NOMO-1 treated with dmso at 0.1 percent for 144 hours (cell line): ENCODE results near the gene DLG2.

Experiments used
- DNase-seq: peaks from one replicate; lab custom pipeline; 2025; ENCODE audit not compliant: unreplicated experiment; lab: John Stamatoyannopoulos, UW

Gene DLG2

DNA sequence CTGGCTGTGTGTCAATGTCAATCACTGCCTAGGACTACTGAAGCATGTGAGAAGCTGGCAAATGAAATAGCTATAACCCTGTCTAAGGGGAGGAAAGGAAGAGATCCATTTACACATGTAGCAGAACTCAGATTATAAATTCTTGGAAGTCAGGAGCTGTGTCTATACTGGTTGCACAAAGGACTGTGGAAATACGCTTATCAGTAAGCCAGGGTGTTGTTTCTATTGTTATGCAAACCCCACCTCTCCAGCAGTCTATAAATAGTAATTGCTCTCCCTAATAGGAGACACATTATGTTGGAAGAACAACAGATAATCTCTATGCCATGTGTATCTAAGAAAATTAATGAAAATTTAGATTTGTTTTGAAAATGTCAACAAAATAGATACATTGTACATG is 1647.6 kb downstream of the DLG2 start:
- DNase-seq: no peak

DNA sequence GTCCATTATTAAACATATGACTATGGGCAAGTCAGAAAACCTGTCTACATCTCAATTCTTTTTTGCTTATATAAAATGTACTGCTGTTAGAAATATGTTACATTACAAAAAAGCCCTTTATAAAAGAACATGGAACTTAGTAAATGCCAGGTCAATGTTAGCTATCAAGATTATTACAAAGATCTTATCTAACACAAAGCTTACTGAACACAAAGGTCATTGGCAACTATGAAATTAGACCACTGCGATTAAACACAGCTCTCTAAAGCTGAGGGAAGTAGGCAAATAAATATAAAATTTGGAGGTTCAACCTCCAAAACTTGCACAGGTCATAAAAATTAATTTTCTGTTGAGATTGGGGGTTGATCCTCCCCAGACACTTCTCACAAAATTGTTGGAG is 1648.2 kb downstream of the DLG2 start:
- no peak for DNase-seq

DNA sequence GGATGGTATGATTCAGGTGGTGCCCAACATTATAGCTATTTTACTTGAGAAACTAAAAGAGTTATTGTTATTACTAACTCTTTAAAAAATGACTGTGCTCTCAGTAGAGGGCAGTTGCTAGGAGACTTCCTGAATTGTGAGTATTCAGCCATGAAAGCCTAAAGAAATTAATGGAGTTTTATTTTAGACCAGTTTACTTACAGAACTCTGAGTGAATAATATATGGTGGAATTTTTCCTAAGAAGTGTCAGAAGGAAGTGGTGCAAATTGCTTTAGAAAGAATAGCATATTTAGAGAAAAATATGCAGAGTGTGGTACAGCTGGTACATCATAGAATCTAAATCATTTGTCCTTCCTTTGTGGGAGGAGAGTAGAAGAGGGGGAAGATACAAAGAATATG is 1651.1 kb downstream of the DLG2 start:
- no peak for DNase-seq

DNA sequence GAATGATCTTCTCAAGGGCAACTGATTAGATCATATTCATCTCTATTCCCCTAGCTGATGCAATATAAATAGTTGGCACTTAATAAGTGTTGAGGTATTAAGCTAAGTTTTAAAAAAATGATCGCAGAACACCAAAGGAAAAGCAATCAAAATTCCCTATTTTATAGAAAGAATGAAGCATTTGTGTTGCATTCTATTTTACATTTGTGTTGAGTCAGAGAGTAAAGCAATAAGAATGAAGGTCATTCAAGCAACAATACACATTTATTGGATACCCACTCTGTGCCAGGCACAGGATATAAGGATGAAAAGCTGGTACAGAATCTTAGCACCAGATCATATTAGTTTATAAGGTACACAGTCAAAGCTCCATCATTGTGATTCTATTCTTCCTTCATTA is 1654.6 kb downstream of the DLG2 start:
- DNase-seq: no peak

DNA sequence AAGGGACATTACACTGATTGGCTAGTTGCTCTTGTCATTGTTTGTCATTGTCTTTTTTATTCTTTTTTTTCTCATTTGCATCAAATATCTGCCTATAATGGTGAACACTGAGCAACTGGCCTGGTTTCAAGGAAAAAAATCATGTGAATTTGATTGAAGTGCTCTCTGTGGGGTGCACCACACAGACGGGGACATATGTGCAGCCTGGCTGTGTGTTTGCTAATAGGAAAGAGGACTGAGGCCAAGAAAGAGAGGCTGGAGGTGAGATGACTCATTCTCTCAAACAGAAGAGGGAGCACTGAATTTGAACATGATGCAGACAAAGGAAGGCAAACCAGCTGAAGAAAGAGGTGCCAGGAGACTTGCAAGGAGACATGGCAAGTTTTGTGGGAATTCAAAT is 1656.1 kb downstream of the DLG2 start:
- DNase-seq: no peak

DNA sequence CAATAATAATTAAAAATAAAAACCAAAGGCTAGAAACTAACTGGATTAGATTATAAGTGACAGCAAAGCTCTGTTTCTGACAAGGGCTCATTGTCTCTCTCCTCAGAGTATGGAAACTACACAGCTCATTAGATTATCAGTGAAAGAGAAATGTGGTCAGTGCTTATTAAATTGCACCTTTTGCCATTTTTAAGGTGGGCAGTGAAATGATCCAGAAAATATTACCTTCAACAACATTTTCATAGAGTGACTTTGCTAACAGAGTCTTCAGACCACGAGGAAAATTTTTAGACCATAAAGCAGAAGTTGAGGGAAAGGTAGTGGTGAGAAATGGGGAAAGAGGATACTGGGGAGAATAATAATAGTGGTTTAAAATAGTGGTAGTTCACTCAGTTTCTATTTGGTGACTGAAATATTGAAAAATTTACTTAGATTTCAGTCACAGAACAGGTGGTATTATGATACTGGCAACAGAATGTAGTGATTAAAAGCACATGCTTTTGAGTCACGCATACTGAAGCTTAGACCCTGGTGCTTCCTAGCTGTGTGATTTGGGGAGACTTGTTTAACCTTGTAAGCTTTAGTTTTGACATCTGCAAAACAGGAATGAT is 1657.0 kb downstream of the DLG2 start:
- no peak for DNase-seq

DNA sequence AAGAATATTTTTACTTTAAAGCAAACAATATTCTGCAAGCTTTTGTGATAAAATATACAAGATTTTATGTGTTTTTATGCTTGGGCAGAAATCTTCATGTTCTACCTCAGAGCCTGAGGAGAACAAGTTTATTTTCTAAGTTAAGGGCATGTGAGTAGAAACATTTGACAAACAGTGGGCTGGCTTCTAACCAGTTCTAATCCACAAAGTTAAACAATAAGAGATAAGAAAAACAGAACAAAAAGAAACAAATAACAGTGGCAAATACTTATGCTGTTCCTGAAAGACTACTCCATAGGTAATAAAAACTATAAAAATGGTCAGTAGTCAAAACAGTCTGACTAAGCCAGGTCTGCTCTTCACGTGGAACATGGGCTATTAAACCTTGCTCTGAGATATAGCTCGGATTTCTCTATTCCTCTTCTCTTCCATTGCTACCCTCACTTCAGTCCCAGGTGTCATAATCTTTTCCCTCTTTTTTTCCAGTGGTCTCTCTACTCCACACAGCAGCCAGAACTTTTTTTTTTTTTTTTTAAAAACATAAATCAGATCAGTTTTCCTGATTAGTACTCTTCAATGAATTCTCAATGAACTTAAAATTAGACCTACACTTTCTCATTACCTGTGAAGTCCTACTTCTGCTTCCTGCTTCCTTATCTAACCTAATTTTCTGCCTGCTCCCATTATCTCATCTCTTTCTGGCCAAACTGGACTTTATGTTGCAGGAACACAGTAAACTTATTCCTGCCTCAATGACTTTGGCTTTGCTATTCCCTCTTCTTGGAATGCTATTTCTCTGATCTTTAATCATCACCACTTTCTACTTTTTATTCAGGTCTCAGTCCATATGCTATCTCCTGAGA is 1669.9 kb downstream of the DLG2 start:
- DNase-seq: no peak

DNA sequence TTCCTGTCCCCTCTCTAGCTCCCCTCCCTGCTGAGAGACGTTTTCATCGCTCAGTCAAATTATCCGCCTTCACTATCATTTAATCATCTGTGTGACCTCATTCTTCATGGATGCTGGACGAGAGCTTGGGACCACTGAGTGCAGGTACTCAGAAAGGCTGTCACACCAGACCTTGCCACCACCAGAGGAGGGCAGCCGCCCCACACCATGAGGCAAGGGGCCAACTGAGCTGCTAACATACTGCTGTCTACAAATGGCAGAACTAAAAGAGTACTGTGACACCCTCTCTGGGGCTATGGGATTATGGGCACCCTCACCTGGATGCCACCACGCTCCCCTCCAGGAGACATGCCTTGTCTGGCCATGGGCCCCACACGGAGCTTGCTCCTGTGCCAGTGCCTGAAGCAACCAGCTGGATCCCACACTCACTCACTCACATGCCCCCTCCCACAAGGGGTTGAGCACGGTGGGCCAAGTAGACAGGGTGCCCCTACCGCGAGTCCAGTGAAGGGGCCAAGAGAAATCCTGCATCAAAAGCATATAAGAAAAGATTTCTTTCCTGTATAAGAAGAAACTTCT is 1670.9 kb downstream of the DLG2 start:
- no peak for DNase-seq

DNA sequence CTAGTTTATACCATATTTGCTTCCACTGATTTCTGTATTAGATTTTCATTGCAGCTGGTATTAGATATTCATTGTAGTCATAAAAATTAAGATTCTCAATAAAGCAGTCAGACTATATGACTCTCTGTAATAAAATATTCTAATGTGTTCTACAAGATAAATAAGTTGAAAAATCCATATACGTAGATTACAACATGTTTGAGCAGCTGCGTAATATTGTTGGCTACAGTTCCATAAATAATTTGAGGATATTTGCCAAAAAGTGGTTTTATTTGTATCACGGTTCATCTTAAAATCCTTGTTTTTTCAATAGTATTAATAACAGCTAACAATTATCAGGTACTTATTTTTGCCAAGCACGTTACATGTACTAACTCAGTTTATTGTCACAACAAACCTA is 1672.4 kb downstream of the DLG2 start:
- no peak for DNase-seq

DNA sequence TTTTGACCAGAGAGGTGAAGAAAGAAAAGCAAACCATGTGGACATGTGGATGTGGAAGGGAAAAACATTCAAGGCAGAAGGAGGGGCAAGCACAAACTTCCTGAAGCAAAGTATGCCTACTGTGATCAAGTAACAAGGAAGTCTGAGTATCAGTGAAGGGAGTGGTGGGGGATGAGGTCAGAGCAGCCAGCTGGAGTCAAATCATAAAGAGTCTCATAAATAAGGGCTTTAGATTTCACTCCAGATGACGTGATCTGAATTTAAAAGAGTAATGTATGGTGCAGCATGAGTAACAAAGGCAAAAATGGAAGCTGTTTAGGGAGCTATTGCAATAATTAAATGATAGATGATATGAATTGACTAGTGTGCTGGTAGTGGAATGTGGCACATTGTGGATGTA is 1675.6 kb downstream of the DLG2 start:
- DNase-seq: no peak

DNA sequence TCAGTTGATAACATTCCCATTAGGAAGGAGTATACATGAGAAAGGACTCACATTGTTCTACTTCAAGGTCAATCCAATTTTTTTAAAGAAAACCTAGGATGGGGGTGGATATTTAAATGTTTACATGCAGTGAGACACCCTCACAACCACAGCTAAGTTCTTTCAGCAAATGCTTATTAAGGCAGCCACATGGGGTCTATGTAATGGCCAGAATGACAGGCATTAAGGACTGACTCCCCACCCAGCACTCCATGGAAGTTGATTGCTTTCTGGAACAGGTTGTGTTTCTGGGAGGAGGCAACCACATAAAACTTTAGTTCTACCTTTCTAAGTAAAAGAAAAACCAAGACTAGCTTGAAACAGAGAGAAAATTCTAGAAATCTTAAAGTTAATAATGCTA is 1678.9 kb downstream of the DLG2 start:
- no peak for DNase-seq

DNA sequence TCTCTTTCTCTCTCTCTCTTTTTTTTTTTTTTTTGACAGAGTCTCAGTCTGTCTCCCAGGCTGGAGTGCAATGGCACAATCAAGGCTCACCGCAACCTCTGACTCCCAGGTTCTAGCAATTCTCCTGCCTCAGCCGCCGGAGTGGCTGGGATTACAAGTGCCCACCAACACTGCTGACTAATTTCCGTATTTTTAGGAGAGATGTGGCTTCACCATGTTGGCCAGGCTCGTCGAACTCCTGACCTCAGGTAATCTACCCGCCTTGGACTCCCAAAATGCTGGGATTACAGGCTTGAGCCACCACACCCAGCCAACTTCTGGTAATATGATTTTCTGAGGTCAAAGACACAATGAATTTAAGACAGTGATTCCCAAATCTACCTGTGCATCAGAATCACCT is 1681.2 kb downstream of the DLG2 start:
- no peak for DNase-seq

DNA sequence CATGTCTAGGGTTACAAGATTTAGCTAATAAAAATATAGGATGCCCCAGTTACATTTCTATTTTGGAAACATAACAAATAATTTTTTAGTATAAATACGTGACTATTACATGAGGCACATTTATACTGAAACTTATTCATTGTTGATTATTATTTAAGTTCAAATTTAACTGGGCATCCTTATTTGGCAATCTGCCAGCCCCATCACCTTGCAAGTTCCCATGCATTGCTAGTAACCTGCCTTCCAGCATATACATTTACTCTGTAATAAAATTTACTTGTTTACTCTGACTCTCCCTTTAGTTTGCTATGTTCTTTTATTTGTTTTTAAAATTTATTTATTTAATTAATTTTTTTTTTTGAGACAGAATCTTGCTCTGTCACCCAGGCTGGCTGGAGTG is 1686.1 kb downstream of the DLG2 start:
- no peak for DNase-seq

DNA sequence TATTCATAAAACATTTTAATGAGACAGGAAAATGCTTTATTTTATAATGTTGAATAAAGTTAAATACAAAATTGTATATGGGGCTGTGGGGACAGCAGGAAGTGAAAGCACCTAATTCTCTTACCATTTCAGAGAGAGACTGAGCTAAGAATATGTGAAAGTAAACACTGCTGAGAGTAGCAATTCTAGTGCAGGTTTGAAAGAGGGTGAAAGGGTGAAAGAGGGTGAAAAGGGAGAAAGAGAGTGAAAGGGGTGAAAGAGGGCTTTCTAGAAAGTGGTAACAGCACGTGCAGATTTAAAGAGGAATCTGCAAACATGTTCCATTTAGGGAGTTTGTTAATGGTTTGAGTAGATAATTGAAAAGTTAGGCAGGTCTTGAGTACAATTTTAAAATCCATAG is 1689.0 kb downstream of the DLG2 start:
- no peak for DNase-seq

DNA sequence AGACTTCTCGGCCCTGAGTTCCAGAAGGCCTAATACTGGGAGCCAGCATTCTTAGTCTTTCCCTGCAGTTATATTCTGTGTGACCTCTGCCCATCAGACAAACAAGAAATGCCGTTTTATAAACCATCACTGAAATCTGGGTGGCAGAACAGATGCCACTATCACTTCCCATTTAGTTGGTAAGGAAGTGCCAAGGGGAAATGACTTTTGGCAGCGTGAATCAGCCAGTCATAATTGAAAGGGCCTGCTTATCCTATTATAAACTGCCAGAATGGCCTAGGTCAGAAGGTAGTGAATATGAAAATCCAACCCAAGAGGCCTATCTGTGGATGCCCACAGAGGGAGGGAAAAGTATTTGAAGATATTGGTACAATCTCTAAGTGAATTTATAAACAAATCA is 1694.1 kb downstream of the DLG2 start:
- no peak for DNase-seq

DNA sequence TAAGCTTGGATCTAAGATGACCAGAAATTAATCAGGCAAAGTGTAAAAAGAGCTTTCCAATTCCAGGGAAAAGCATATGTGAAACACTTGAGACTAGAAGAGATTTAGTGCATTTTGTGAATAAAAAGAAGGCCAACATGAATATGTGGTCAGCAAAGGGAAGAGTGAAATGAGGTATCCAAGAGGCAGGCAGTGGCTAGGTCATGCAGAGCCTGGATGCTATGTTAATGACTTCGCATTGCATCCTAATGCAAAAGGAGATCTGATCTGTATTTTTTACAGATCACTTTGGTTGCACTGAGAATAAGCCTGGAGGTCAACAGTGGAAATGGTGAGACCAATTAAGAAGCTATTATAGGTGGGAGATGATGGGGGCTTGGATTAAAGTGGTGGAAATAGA is 1699.7 kb downstream of the DLG2 start:
- no peak for DNase-seq

DNA sequence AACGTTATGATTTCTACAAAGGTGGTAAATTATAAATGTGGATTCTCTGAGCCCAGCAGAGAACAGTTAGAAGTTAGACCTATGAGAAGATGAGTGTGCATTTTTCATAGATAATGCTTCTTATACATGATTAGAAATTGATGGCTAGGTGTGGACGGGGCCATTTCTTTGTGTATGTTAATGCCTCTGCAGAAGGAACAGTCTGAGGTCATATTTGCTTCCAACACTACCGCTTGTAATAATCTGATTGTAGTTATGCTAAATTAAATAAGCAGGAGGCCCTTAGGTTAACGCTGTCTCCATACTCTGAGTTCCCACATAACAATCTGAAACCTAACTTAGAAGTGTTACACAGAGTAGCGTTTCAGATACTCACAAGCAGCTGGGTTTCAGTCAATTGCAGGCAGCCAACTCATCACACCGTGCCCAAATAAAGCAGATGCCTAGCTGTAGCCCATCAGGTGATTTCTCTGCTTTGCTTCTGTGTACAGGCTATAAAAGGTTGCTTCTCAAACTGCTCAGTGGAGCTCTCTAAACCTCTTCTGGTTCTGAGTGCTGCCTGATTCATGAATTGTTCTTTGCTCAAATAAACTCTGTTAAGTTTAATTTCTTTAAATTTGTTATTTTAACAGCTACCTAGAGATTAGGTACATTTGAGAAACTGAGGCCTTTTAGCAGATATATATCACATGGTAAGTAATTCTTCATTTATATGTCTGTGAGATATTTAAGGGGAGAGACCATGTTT is 1702.2 kb downstream of the DLG2 start:
- DNase-seq: no peak

DNA sequence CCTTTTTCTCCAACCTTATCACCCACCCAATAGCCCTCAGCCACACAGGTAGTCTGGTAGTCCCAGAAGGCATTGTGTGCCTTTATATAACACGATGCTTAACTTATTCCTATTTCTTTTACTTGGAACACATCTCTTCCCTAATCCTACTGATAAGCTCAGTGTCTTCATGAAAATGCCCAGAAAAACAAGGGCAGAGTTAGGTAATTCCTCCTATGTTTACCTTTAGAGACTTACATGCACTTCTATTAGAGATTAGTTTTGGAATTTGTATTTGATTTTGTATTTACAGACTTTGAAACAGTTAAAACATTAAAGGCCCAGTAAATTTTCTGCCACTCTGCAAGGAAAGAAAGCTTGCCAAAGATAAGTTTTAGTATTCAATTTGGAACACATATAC is 1703.2 kb downstream of the DLG2 start:
- DNase-seq: no peak

DNA sequence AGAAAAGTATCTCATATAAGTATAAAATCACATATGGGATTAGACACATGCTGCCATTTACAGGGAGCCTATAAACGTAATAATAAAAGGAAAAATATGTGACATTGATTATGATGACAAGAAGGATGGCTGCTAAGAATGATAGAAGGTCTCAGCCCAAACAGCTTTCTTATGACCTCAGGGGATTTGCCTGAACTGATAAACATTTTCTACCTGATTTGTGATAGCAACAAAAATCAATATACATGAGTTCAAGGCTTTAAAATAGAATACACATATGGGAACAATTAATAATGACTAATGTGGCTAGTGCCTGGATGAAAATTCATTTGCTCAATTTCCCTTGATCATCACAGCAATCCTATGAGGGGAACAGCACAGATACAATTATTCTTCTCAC is 1704.2 kb downstream of the DLG2 start:
- no peak for DNase-seq

DNA sequence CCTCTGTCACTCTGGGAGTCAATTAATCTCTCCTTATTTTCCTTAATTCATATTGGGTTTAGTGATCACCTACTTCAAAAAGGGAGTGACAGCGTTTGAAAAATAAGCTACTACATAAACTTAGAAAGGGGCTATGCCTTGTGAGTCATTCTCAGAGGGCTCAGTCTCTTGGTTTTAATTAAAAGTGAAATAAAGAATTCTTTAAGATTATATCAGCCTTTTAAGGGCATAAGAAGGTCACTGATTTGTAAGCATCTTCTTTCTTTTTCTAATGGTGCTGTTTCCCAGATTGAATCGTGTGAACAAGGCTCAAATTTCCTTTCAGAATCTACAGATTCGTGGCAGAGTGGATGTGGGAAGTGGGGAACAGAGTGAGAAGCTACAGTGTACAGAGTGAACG is 1704.8 kb downstream of the DLG2 start:
- no peak for DNase-seq

DNA sequence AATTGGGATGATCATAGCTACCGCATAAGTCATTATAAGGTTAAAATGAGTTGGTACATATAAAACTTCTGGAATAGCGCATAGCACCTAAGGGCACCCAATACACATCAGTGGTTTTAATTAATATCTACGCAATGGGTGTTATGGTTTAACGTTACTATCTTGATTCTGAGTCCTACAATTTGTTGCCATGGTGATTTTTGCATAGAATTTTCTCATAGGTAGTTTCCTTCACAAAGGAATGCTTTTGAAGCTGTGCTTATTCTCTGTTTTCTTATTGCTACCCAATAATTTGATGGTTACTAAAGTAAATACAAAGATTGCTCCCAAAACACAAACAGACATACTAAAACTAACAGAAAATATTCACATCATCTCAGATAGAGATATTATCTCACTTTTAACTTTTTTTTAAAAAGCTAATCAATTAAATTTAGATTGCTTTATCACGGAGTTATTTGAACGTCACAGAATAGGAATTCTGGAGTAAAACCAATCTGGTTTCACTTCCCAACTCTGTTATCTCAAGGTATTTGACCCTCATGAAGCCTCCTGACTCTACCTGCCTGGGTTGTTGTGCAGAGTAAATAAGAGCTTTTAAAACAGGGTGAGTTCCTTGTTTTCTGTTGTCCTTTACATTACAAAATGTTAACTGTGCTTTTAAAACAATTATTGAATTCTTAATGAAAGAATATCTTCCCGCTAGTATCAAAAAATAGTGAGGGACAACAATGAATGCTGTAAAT is 1705.5 kb downstream of the DLG2 start:
- DNase-seq: no peak
